ENCODE results near the gene ACBD7.

The ACBD7 gene

DNA sequence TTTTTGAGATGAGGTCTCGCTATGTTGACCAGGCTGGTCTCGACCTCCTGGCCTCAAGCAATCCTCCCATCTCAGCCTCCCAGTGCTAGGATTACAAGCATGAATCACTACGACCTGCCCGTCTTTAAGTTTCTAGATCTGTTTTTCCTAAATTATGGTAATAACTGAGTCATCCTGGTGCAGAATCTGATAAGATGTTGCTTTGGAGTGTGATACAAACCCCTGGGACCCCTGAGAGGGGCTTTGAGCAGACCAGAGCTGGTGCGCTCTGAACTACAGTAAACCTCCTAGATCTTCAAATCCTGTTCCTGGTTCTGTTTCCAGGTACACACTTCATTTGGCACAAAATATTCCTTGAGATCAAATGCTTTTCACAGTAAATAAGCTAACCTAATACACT lies 42.8 kb upstream of the ACBD7 start:
- no peak for TF ChIP-seq TEAD4 (IDR thresholded peaks at IDR 0.05)
- no peak for TF ChIP-seq YY1 (IDR thresholded peaks at IDR 0.05; ENCODE audit: low read depth)
- TF ChIP-seq, protein P1, sequence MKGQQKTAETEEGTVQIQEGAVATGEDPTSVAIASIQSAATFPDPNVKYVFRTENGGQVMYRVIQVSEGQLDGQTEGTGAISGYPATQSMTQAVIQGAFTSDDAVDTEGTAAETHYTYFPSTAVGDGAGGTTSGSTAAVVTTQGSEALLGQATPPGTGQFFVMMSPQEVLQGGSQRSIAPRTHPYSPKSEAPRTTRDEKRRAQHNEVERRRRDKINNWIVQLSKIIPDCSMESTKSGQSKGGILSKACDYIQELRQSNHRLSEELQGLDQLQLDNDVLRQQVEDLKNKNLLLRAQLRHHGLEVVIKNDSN (IDR thresholded peaks at IDR 0.05): no peak
- no peak for TF ChIP-seq TAF1 (IDR thresholded peaks at IDR 0.05; ENCODE audit: low read depth)
- TF ChIP-seq, protein P2, sequence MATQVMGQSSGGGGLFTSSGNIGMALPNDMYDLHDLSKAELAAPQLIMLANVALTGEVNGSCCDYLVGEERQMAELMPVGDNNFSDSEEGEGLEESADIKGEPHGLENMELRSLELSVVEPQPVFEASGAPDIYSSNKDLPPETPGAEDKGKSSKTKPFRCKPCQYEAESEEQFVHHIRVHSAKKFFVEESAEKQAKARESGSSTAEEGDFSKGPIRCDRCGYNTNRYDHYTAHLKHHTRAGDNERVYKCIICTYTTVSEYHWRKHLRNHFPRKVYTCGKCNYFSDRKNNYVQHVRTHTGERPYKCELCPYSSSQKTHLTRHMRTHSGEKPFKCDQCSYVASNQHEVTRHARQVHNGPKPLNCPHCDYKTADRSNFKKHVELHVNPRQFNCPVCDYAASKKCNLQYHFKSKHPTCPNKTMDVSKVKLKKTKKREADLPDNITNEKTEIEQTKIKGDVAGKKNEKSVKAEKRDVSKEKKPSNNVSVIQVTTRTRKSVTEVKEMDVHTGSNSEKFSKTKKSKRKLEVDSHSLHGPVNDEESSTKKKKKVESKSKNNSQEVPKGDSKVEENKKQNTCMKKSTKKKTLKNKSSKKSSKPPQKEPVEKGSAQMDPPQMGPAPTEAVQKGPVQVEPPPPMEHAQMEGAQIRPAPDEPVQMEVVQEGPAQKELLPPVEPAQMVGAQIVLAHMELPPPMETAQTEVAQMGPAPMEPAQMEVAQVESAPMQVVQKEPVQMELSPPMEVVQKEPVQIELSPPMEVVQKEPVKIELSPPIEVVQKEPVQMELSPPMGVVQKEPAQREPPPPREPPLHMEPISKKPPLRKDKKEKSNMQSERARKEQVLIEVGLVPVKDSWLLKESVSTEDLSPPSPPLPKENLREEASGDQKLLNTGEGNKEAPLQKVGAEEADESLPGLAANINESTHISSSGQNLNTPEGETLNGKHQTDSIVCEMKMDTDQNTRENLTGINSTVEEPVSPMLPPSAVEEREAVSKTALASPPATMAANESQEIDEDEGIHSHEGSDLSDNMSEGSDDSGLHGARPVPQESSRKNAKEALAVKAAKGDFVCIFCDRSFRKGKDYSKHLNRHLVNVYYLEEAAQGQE (IDR thresholded peaks at IDR 0.05; ENCODE audit: low read depth): no peak
- TF ChIP-seq EGR1 (IDR thresholded peaks at IDR 0.05): no peak
- TF ChIP-seq EP300 (IDR thresholded peaks at IDR 0.05; ENCODE audit: borderline replicate concordance): no peak
- no peak for TF ChIP-seq ZBTB7A (IDR thresholded peaks at IDR 0.05; ENCODE audit: low read depth)
- TF ChIP-seq CREB1 (IDR thresholded peaks at IDR 0.05; ENCODE audit: low read depth): no peak
- no peak for TF ChIP-seq CEBPB (IDR thresholded peaks at IDR 0.05)
- no peak for TF ChIP-seq RAD21 (IDR thresholded peaks at IDR 0.05; ENCODE audit: low read depth)
- TF ChIP-seq, protein P3, sequence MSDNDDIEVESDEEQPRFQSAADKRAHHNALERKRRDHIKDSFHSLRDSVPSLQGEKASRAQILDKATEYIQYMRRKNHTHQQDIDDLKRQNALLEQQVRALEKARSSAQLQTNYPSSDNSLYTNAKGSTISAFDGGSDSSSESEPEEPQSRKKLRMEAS (IDR thresholded peaks at IDR 0.05): no peak
- TF ChIP-seq NFIC (IDR thresholded peaks at IDR 0.05): no peak
- no peak for TF ChIP-seq TCF12 (IDR thresholded peaks at IDR 0.05; ENCODE audit: low read depth)
- TF ChIP-seq FOXM1 (IDR thresholded peaks at IDR 0.05; ENCODE audit: borderline replicate concordance, low read depth): no peak

GRCh38 chr10:15124908-15125307 lies 36.3 kb upstream of the ACBD7 start:
- TF ChIP-seq EP300 (IDR thresholded peaks at IDR 0.05; ENCODE audit: borderline replicate concordance) (no peak), TEAD4 (IDR thresholded peaks at IDR 0.05) (no peak), TAF1 (IDR thresholded peaks at IDR 0.05; ENCODE audit: low read depth) (no peak), ZBTB7A (IDR thresholded peaks at IDR 0.05; ENCODE audit: low read depth) (no peak), RAD21 (IDR thresholded peaks at IDR 0.05; ENCODE audit: low read depth) (no peak), NFIC (IDR thresholded peaks at IDR 0.05) (no peak), YY1 (IDR thresholded peaks at IDR 0.05; ENCODE audit: low read depth) (no peak), CREB1 (IDR thresholded peaks at IDR 0.05; ENCODE audit: low read depth) (no peak), TCF12 (IDR thresholded peaks at IDR 0.05; ENCODE audit: low read depth) (no peak), EGR1 (IDR thresholded peaks at IDR 0.05) (no peak), CEBPB (IDR thresholded peaks at IDR 0.05) (no peak), FOXM1 (IDR thresholded peaks at IDR 0.05; ENCODE audit: borderline replicate concordance, low read depth) (no peak)
- TF ChIP-seq, protein P3 (IDR thresholded peaks at IDR 0.05): no peak
- TF ChIP-seq, protein P1 (IDR thresholded peaks at IDR 0.05): no peak
- TF ChIP-seq, protein P2 (IDR thresholded peaks at IDR 0.05; ENCODE audit: low read depth): no peak

GRCh38 chr10:15124190-15124589 lies 35.6 kb upstream of the ACBD7 start:
- TF ChIP-seq NFIC (IDR thresholded peaks at IDR 0.05) (no peak), ZBTB7A (IDR thresholded peaks at IDR 0.05; ENCODE audit: low read depth) (no peak), FOXM1 (IDR thresholded peaks at IDR 0.05; ENCODE audit: borderline replicate concordance, low read depth) (no peak), EP300 (IDR thresholded peaks at IDR 0.05; ENCODE audit: borderline replicate concordance) (no peak), TAF1 (IDR thresholded peaks at IDR 0.05; ENCODE audit: low read depth) (no peak), TCF12 (IDR thresholded peaks at IDR 0.05; ENCODE audit: low read depth) (no peak), CEBPB (IDR thresholded peaks at IDR 0.05) (no peak), CREB1 (IDR thresholded peaks at IDR 0.05; ENCODE audit: low read depth) (no peak), EGR1 (IDR thresholded peaks at IDR 0.05) (no peak), RAD21 (IDR thresholded peaks at IDR 0.05; ENCODE audit: low read depth) (no peak), YY1 (IDR thresholded peaks at IDR 0.05; ENCODE audit: low read depth) (no peak), TEAD4 (IDR thresholded peaks at IDR 0.05) (no peak)
- TF ChIP-seq, protein P3 (IDR thresholded peaks at IDR 0.05): no peak
- TF ChIP-seq, protein P2 (IDR thresholded peaks at IDR 0.05; ENCODE audit: low read depth): no peak
- TF ChIP-seq, protein P1 (IDR thresholded peaks at IDR 0.05): no peak
